Right atrium auricular region (tissue), 2 donors: ENCODE results near the gene NOS1AP. TPM values are rescaled to one million over a fixed set of nuclear protein-coding genes. Genes with fewer than 3 reads are reported as not detected.

Source experiments
- DNase-seq: peaks from one replicate; pipeline ENCODE4 v3.0.0-alpha.2; 2019; ENCODE audit warnings: low spot score
- H3K27ac ChIP-seq, 2 donors: fragments of 200-600 bp; sonication (generic); 1 replicate in 1 of 2; 2 replicates in 1 of 2; pipeline ENCODE4 v1.5.1; 2016 to 2019
- H3K27me3 ChIP-seq, 2 donors: fragments of 200-600 bp; sonication (generic); one replicate each; pipeline versions ENCODE4 v1.5.1 to v1.6.0; 2017 to 2019
- H3K36me3 ChIP-seq: fragments of 200-600 bp; sonication (generic); one replicate; pipeline ENCODE4 v1.5.1; 2016
- H3K4me1 ChIP-seq, 2 donors: fragments of 200-600 bp; sonication (generic); one replicate each; pipeline versions ENCODE4 v1.5.1 to v1.6.0; 2017 to 2019
- H3K4me3 ChIP-seq, 2 donors: fragments of 200-600 bp; sonication (generic); 1 replicate in 1 of 2; 2 replicates in 1 of 2; pipeline ENCODE4 v1.5.1; 2017 to 2019; ENCODE audit warnings: mild to moderate bottlenecking in 1 of 2, moderate library complexity in 1 of 2
- H3K9me3 ChIP-seq, 2 donors: fragments of 200-600 bp; sonication (generic); one replicate each; pipeline ENCODE4 v1.5.1; 2019
- CTCF ChIP-seq, 2 donors: fragments of 200-600 bp; sonication (generic); IDR thresholded peaks; one replicate each; pipeline ENCODE4 v1.5.1; 2019; ENCODE audit warnings: antibody characterized with exemption in 2 of 2
- total RNA-seq, 2 donors: library from RNA; depleted of rRNA; stranded (reverse); fragments of >200 nt; gene quantifications; one replicate each; pipeline ENCODE4 v1.1.0, GENCODE V29; 2016

The NOS1AP gene
- total RNA-seq, 2 donors from 2014 or later: 2.2 to 2.4 TPM

GRCh38 chr1:162142968-162143367 is 73.5 kb downstream of the NOS1AP start:
- H3K4me3 ChIP-seq: no peak overlapping the region
- H3K9me3 ChIP-seq: no peaks in the 10 kb centered on the region
- no peak overlapping the region for H3K27ac ChIP-seq
- H3K4me1 ChIP-seq: peaks cover 0 to 14% of the 10 kb centered on the region in 2 donors
- H3K36me3 ChIP-seq: no peaks in the 10 kb centered on the region
- H3K27me3 ChIP-seq: no peaks in the 10 kb centered on the region
- DNase-seq: no peak
- no peak for TF ChIP-seq CTCF (IDR thresholded peaks at IDR 0.05)

GRCh38 chr1:162144268-162144667 is 74.8 kb downstream of the NOS1AP start:
- Histone ChIP-seq H3K27ac (no peak overlapping the region), H3K4me1 (peaks cover 0 to 14% of the 10 kb centered on the region in 2 donors), H3K36me3 (no peaks in the 10 kb centered on the region), H3K4me3 (no peak overlapping the region), H3K9me3 (no peaks in the 10 kb centered on the region), H3K27me3 (no peaks in the 10 kb centered on the region)
- DNase-seq: no peak
- no peak for TF ChIP-seq CTCF (IDR thresholded peaks at IDR 0.05)

GRCh38 chr1:162144853-162145252 is 75.4 kb downstream of the NOS1AP start:
- Histone ChIP-seq H3K27ac (no peak overlapping the region), H3K27me3 (no peaks in the 10 kb centered on the region), H3K4me3 (no peak overlapping the region), H3K4me1 (peaks cover 0 to 14% of the 10 kb centered on the region in 2 donors), H3K36me3 (no peaks in the 10 kb centered on the region), H3K9me3 (no peaks in the 10 kb centered on the region)
- TF ChIP-seq CTCF (IDR thresholded peaks at IDR 0.05): no peak
- no peak for DNase-seq

GRCh38 chr1:162145280-162145965 is 75.9 kb downstream of the NOS1AP start:
- TF ChIP-seq CTCF (IDR thresholded peaks at IDR 0.05): no peak
- peaks cover 0 to 14% of the 10 kb centered on the region in 2 donors for H3K4me1 ChIP-seq
- no peaks in the 10 kb centered on the region for H3K27me3 ChIP-seq
- no peaks in the 10 kb centered on the region for H3K36me3 ChIP-seq
- no peaks in the 10 kb centered on the region for H3K9me3 ChIP-seq
- H3K4me3 ChIP-seq: no peak overlapping the region
- no peak for DNase-seq
- H3K27ac ChIP-seq: no peak overlapping the region

GRCh38 chr1:162145966-162146696 is 76.6 kb downstream of the NOS1AP start:
- no peak overlapping the region for H3K4me3 ChIP-seq
- no peaks in the 10 kb centered on the region for H3K36me3 ChIP-seq
- no peak for DNase-seq
- no peak for TF ChIP-seq CTCF (IDR thresholded peaks at IDR 0.05)
- no peak overlapping the region for H3K27ac ChIP-seq
- H3K9me3 ChIP-seq: no peaks in the 10 kb centered on the region
- H3K27me3 ChIP-seq: no peaks in the 10 kb centered on the region
- H3K4me1 ChIP-seq: peaks cover 0 to 14% of the 10 kb centered on the region in 2 donors
